PC-3 (cell line): ENCODE measurements around the gene TEKT5.

Experiments
- EZH2phosphoT487 ChIP-seq: fragments of 300-600 bp; sonication (generic); IDR thresholded peaks from 2 replicates; pipeline ENCODE4 v1.6.1; 2018; ENCODE audit warnings: mild to moderate bottlenecking, antibody characterized with exemption, low read length, borderline replicate concordance
- TF ChIP-seq, protein P1 (sequence below): fragments of 300-600 bp; sonication (generic); conservative IDR thresholded peaks from 2 replicates; pipeline ENCODE4 v1.5.1; 2017; ENCODE audit warnings: antibody characterized with exemption, low read depth, mild to moderate bottlenecking, low read length

GRCh38 chr16:10622036-10622921 lies 72.5 kb downstream of the TEKT5 start:
- TF ChIP-seq, protein P1, sequence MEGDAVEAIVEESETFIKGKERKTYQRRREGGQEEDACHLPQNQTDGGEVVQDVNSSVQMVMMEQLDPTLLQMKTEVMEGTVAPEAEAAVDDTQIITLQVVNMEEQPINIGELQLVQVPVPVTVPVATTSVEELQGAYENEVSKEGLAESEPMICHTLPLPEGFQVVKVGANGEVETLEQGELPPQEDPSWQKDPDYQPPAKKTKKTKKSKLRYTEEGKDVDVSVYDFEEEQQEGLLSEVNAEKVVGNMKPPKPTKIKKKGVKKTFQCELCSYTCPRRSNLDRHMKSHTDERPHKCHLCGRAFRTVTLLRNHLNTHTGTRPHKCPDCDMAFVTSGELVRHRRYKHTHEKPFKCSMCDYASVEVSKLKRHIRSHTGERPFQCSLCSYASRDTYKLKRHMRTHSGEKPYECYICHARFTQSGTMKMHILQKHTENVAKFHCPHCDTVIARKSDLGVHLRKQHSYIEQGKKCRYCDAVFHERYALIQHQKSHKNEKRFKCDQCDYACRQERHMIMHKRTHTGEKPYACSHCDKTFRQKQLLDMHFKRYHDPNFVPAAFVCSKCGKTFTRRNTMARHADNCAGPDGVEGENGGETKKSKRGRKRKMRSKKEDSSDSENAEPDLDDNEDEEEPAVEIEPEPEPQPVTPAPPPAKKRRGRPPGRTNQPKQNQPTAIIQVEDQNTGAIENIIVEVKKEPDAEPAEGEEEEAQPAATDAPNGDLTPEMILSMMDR = no peak
- TF ChIP-seq EZH2phosphoT487 = no peak
